GM12864 (cell line): ENCODE results near the gene PIGT.

Experiments used
- DNase-seq: peaks from one replicate; pipeline ENCODE4 v3.0.0-alpha.2; 2011; ENCODE audit warnings: low read depth
- H3K4me3 ChIP-seq: 2 replicates; pipeline ENCODE4 v1.5.1; 2011; ENCODE audit warnings: mild to moderate bottlenecking, low read depth, low read length, control low read depth
- TF ChIP-seq, protein P1 (sequence below): IDR thresholded peaks from 2 replicates; pipeline ENCODE4 v1.5.1; 2011; ENCODE audit warnings: low read depth, mild to moderate bottlenecking, moderate library complexity, low read length, control low read depth, inconsistent platforms; ENCODE audit errors: missing control alignments

PIGT gene

DNA sequence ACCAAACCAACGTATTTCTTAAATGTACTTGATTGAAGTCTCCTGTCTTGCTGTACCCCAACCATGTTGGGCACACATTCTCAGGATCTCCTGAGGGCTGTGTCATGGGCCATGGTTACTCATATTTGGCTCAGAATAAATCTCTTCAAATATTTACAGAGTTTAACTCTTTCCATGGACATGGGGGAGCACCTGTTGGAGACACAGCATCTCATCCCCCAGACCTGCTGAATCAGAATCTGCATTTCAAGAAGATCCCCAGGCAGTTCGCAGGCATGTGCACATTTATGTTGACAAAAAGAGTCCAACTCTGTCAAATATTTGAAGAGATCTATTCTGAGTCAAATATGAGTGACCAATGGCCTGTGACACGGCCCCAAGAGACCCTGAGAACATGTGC is 24.5 kb downstream of the PIGT start:
- DNase-seq, result no peak
- TF ChIP-seq, protein P1, sequence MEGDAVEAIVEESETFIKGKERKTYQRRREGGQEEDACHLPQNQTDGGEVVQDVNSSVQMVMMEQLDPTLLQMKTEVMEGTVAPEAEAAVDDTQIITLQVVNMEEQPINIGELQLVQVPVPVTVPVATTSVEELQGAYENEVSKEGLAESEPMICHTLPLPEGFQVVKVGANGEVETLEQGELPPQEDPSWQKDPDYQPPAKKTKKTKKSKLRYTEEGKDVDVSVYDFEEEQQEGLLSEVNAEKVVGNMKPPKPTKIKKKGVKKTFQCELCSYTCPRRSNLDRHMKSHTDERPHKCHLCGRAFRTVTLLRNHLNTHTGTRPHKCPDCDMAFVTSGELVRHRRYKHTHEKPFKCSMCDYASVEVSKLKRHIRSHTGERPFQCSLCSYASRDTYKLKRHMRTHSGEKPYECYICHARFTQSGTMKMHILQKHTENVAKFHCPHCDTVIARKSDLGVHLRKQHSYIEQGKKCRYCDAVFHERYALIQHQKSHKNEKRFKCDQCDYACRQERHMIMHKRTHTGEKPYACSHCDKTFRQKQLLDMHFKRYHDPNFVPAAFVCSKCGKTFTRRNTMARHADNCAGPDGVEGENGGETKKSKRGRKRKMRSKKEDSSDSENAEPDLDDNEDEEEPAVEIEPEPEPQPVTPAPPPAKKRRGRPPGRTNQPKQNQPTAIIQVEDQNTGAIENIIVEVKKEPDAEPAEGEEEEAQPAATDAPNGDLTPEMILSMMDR, result no peak
- H3K4me3 ChIP-seq, result no peak overlapping the region

DNA sequence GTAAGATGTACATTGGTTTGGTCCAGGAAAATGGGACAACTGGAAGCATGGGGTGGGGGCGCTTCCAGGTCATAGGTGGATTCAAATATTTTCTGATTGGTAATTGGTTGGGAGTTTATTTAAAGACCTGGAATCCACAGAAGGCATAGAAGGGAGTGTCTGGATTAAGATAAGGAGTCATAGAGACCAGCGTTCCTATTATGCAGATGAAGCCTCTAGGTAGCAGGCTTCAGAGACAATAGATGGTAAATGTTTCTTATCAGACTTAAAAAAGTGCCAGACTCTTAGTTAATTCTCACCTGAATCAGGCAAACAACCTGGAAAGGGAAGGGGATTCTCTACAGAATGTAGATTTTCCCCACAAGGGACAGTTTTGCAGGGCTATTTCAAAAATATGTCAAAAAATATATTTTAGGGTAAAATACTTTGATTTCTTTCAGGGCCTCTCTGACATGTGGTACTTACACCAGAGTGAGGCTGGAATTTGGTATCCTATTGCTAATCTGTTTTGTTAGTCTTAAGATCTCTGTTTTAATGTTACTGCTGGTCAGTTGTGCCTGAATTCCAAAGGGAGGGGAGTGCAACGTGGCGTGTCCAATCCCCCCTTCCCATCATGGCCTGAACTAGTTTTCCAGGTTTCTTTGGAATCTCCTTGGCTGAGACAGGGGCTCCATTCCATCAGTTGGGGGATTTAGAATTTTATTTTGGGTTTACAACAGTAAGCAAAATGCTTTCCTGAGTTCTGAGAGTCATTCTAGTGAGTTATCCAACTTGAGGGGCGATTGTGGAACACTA is 25.1 kb downstream of the PIGT start:
- no peak overlapping the region for H3K4me3 ChIP-seq
- DNase-seq, result no peak
- TF ChIP-seq, protein P1, result no peak

DNA sequence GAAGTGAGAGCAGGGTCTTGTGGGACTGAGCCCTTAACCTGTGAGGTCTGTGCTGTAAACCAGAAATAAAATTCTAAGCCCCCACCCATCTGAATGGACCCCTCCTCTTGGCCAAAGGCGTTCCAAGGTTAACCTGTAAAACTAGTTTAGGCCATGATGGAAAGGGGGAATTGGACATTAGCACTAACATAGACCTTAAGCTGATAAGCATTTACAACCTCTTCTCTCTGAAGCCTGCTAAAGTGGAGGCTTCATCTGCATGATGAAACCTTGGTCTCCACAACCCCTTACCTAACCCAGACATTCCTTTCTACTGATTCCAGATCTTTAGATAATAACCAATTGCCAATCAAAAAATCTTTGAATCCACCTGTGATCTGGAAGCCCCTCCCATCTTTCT is 25.8 kb downstream of the PIGT start:
- TF ChIP-seq, protein P1, result no peak
- DNase-seq, result no peak
- H3K4me3 ChIP-seq, result no peak overlapping the region

DNA sequence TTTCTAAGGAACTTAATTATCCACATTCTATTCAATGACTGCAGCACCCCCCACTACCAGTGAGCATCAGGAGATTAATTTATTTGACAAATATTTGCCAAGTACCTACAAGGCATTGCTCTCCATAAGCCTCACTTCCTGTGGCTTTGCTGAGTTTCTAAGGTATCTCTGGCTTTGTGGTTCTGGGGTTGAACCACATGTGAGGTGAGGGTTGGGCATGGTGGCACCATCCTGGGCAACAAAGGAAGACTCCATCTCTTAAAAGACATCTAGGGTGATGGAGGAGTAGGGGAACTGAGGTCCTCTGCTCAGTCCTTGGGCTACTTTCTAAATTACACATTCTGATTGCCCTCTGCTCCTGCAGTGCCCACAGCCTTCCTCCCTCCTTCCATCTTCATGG is 28.1 kb downstream of the PIGT start:
- no peak overlapping the region for H3K4me3 ChIP-seq
- TF ChIP-seq, protein P1, result no peak
- DNase-seq, result no peak

DNA sequence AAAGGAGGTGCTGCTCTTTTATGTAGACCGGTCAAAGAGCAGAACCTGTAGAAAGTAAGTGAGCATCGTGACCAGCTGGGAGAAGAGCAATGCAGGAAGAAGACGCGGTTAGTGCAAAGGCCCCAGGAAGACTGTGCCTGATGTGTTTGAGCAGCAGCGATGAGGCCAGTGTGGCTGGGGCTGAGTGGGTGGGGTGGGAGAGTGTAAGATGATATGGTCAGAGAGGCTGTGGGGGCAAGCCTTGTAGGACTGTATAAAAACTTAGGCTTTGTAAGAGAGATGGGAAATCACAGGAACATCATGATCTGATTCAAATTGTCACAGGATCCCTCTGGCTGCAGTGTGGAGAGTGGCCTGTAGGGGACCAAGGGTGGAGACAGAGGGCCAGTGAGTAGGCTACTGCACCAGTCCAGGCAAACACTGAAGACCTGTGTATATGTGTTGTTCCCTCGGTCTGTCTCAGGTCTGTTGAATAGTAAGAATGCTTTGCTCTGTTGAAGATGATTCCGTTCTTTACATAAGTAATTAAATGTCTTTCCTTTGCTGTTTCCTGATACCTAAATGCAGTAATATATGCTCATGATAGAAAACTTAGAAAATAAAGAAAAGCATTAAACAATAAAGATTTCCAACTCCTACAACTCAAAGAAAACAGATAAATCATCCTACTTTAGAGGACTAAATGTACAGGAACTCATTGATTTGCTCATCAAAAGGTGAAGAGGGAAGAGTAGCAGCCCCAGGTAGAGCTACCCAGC is 30.0 kb downstream of the PIGT start:
- H3K4me3 ChIP-seq, result no peak overlapping the region
- DNase-seq, result no peak
- TF ChIP-seq, protein P1, result peak; percentile 89

DNA sequence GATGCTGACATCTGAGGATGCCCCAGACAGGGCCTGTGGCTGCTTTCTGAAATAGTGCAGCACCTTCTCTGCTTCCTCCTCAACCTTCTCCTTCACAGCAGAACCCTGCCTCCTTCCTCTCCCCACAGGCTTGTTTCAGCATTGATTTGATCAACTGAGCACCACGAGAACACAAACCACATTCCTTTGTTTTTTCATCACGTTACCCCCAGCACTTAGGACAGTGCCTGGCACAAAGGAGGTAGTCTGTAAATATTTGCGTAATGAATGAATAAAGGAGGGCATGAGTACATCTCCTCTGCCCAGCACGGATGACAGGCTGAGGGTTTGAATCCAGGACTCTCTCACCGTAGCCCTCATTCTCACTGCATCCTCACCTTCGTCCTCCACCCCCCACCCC is 32.3 kb downstream of the PIGT start:
- TF ChIP-seq, protein P1, result no peak

DNA sequence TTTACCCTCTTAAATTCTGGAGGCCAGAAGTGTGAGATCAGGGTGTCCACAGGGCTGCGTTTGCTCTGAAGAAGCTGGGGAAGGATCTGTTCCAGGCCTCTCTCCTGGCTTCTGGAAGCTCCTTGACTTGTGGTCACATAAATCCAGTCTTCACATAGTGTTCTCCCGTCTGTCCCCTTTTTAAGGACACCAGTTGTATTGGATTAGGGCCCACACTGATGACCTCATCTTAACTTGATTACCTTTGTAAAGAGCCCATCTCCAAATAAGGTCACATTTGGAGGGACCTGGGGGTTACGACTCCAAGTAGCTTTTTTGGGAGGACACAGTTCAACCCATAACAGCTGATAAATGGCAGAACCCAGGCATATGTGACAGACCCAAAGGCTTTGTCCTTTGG is 33.6 kb downstream of the PIGT start:
- no peak overlapping the region for H3K4me3 ChIP-seq
- DNase-seq, result no peak
- TF ChIP-seq, protein P1, result no peak

More for the DNA sequence above, 32.3 kb downstream of the PIGT start:
- H3K4me3 ChIP-seq, result no peak overlapping the region
- no peak for DNase-seq
